SK-N-SH treated with all-trans-retinoic acid at 6 μM for 48 hours (cell line): ENCODE measurements around the gene ARHGEF11.

Experiments used
- BACH2 ChIP-seq: fragments of 250-450 bp; sonication (Bioruptor Pico); IDR thresholded peaks from 2 replicates; pipeline ENCODE4 v1.9.0; 2021; ENCODE audit warnings: mild to moderate bottlenecking, borderline replicate concordance
- PATZ1 ChIP-seq: fragments of 250-450 bp; sonication (Bioruptor Pico); IDR thresholded peaks from 2 replicates; pipeline ENCODE4 v1.8.0; 2020; ENCODE audit warnings: mild to moderate bottlenecking, moderate library complexity, borderline replicate concordance
- PPARA ChIP-seq: fragments of 250-450 bp; sonication (Bioruptor Pico); IDR thresholded peaks from 2 replicates; pipeline ENCODE4 v1.5.0; 2020; ENCODE audit warnings: mild to moderate bottlenecking, borderline replicate concordance
- TCF4 ChIP-seq: fragments of 250-450 bp; sonication (Bioruptor Pico); IDR thresholded peaks from 2 replicates; pipeline ENCODE4 v1.8.0; 2021; ENCODE audit warnings: mild to moderate bottlenecking, moderate library complexity, borderline replicate concordance
- TOX ChIP-seq: fragments of 250-450 bp; sonication (Bioruptor Pico); IDR thresholded peaks from 2 replicates; pipeline ENCODE4 v1.8.0; 2021; ENCODE audit warnings: mild to moderate bottlenecking, moderate library complexity, borderline replicate concordance
- ZC3H10 ChIP-seq: fragments of 250-450 bp; sonication (Bioruptor Pico); IDR thresholded peaks from 2 replicates; pipeline ENCODE4 v1.5.1; 2021; ENCODE audit warnings: mild to moderate bottlenecking, moderate library complexity
- ZNF70 ChIP-seq: fragments of 450-650 bp; formaldehyde crosslinking; IDR thresholded peaks from 2 replicates; pipeline ENCODE4 v1.5.0; 2020; ENCODE audit warnings: mild to moderate bottlenecking, moderate library complexity
- TF ChIP-seq, protein P1 (sequence below): fragments of 250-450 bp; sonication (Bioruptor Pico); IDR thresholded peaks from 2 replicates; pipeline ENCODE4 v1.8.0; 2021; ENCODE audit warnings: low read depth, mild to moderate bottlenecking, moderate library complexity, borderline replicate concordance

- TF ChIP-seq ZC3H10 (CRISPR knock-in tag): no peak
- no peak for TF ChIP-seq TOX (CRISPR knock-in tag)
- TF ChIP-seq, protein P1, sequence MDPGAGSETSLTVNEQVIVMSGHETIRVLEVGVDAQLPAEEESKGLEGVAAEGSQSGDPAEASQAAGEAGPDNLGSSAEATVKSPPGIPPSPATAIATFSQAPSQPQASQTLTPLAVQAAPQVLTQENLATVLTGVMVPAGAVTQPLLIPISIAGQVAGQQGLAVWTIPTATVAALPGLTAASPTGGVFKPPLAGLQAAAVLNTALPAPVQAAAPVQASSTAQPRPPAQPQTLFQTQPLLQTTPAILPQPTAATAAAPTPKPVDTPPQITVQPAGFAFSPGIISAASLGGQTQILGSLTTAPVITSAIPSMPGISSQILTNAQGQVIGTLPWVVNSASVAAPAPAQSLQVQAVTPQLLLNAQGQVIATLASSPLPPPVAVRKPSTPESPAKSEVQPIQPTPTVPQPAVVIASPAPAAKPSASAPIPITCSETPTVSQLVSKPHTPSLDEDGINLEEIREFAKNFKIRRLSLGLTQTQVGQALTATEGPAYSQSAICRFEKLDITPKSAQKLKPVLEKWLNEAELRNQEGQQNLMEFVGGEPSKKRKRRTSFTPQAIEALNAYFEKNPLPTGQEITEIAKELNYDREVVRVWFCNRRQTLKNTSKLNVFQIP: no peak
- TF ChIP-seq PATZ1 (CRISPR knock-in tag): no peak
- TF ChIP-seq PPARA (CRISPR knock-in tag): no peak
- TF ChIP-seq TCF4 (CRISPR knock-in tag): no peak
- no peak for TF ChIP-seq BACH2 (CRISPR knock-in tag)
- no peak for TF ChIP-seq ZNF70 (CRISPR knock-in tag)
These were observed 1.5 kb upstream of the ARHGEF11 start for GRCh38 chr1:157047062-157047410.
